NCI-H1417 treated with DMSO at 0.1 percent for 48 hours (cell line): ENCODE measurements around the gene MYO3B.

Experiments
- DNase-seq: peaks from one replicate; lab custom pipeline; 2025; lab: John Stamatoyannopoulos, UW

The MYO3B gene

GRCh38 chr2:170305711-170306110 is 127.8 kb downstream of the MYO3B start:
- DNase-seq, result no peak

DNA sequence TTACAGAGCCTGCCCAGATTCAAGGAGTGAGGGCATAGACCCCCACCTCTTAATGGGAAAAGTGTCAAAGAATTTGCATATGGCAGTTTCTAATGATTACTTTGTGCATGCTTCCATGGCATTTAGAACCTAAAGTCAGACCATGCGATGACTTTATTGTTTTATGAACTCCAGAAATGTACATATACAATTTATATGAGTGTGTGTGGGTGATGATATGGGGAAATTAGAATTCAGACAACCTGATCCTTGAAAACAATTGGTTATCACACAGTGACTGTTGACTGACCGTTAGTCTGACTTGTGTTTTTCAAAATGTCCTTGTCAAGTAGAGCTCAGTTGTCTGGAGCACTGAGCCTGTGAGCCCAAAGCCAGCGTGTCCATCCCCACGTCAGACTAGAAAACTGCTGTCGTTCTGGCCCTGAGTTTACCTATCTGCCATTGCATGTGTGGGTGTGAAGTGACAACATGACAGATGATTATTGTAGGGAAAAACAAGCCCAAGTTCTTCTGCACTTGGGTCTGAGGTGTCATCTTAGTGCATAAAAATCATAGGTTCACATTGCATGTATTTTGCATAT is 128.4 kb downstream of the MYO3B start:
- no peak for DNase-seq

GRCh38 chr2:170307052-170307451 is 129.1 kb downstream of the MYO3B start:
- no peak for DNase-seq

GRCh38 chr2:170307555-170308351 is 129.8 kb downstream of the MYO3B start:
- DNase-seq, result no peak

DNA sequence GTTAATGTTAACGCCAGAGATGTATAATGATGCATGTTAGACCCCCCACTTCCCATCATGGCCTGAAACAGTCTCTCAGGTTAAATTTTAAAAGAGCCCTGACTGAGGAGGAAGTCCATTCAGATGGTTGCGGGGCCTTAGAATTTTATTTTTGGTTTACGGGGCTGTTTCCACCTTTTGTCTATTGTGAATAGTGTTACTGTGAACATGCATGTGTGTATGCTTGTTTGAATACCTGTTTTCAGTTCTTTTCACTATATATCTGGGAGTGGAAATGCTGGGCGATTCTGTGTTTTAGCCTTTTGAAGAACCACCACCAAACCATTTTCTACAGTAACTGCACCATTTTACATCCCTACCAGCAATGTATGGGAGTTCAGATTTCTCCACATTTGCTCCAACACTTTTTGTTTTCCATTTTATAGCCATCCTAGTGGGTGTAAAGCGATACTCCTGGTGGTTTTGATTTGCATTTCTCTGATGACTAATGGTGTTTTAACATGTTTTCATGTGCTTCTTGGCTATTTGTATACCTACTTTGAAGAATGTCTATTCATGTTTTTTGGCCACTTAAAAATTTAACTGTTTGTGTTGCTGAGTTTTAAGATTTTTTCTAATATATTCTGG is 133.0 kb downstream of the MYO3B start:
- DNase-seq, result no peak

DNA sequence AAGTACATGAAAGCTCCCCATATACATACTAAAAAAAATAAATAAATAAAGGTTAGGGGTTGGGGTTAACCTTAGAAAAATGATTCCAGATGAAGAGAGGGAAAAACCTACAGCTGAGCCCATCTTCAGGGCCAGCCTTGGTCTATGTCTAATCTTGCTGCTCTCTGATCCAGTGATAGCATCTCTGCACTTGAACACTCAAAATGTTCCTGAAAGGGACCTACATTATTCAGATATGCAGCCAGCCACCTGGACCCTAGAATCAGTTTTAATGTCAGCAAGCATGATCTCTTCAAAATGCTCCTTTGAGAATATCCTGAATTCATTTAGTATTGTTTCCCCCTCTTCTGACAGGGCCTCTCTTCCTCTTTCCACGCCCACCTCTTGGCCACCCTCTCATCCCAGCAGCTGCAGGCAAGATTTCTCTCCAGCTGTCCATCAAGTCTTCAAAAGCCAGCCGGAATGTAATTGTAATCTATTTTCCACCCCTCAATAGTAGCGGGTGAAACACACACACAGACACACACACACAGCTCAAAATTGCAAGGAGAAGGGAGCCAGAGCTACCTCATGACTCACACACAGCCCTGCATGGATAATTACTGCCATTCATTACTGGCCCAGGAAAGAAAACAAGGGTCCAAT is 135.5 kb downstream of the MYO3B start:
- DNase-seq, result no peak

DNA sequence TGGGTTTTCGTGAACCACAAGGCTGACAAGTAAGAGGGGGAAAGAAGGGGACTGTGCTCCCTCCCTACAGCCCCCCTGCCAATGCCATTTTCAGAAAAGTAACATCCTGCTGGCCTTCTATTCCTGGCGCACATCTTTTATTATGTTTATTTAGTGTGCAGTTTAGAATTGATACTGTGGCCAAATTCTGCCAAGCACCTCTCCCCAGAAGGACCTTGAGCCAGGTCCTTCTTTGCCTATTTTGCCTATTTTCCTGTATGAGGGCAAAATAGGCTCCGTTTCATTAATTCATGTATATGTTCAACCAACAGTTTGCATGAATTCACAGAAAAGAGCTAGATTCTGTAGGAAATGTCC is 136.0 kb downstream of the MYO3B start:
- no peak for DNase-seq

- DNase-seq, result no peak
Observed at GRCh38 chr2:170314744-170315447, 136.9 kb downstream of the MYO3B start.

DNA sequence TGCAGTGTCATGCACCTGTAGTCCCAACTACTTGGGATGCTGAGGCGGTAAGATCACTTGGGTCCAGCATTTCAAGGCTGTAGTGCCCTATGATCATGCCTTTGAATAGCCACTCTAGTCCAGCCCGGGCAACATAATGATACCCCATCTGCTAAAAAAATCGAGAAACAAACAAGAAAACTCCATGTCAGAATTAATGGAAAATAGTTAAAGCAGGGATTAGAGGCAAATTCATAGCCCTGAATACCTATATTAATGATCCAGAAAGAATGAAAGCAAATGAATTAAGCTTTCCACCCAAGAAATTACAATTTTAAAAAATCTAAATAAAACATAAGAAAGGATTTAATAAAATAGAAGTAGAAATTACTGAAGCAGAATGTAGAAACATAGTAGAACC is 143.0 kb downstream of the MYO3B start:
- no peak for DNase-seq

DNA sequence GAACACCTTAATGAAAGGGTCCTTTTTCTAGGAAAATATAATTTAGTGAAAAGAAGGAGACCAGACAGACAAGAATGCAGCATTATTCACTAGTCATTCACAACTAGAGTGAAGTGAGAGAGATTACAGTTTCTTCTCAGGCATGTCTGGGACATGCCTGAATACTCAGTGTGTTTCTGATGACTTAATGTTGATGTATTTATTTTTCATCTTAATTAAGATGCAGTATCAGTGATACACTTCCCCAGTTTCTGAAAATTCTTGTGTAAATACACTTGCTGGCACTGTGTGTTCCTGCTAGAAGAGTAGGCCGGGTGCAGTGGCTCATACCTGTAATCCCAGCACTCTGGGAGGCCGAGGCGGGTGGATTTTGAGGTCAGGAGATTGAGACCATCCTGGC is 143.6 kb downstream of the MYO3B start:
- no peak for DNase-seq

- no peak for DNase-seq
Observed at GRCh38 chr2:170322140-170322766, 144.3 kb downstream of the MYO3B start.

GRCh38 chr2:170323743-170324142 is 145.8 kb downstream of the MYO3B start:
- DNase-seq, result no peak

- DNase-seq, result no peak
Observed at GRCh38 chr2:170324640-170325046, 146.7 kb downstream of the MYO3B start.

- DNase-seq, result no peak
Observed at GRCh38 chr2:170330881-170331280, 152.9 kb downstream of the MYO3B start.

- DNase-seq, result no peak
Observed at GRCh38 chr2:170332676-170333402, 154.9 kb downstream of the MYO3B start.

GRCh38 chr2:170335351-170335750 is 157.4 kb downstream of the MYO3B start:
- no peak for DNase-seq

DNA sequence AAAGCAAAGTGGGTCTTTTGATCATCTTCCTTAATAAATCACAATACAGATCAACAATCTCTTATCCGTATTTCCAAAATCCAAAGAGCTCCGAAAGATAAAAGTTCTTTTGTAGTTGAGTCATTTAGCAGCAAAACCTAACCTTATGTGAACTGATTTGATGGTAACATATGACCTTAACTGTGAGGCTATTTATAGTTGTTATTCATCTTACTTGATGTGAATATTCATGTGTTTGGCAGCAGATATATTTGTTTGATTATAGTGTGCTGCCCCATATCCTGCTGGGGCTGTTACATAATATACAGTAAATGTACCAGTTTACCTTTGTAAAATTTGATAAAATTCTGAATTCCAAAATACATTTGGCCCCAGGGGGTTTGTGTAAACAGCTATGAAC is 158.5 kb downstream of the MYO3B start:
- DNase-seq, result no peak

GRCh38 chr2:170336916-170337315 is 159.0 kb downstream of the MYO3B start:
- no peak for DNase-seq

DNA sequence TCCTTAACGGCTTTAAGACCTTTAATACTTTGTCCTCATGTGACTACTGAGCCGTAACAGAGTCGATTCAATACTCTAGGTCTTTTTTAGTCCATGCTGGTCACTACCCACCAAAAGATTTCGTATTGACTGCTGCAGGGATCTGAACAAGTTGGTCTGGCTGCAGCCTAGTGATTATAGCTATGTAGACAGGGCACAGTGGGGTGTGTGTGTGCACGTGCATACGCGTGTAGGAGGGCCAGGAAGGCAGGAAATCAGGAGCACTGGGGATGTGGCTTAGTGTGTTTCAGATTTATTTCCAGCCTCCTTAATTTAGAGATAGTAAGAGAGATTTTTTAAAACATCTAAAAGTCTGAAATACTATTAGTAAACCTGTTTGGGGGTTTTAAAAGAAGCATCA is 161.4 kb downstream of the MYO3B start:
- no peak for DNase-seq

DNA sequence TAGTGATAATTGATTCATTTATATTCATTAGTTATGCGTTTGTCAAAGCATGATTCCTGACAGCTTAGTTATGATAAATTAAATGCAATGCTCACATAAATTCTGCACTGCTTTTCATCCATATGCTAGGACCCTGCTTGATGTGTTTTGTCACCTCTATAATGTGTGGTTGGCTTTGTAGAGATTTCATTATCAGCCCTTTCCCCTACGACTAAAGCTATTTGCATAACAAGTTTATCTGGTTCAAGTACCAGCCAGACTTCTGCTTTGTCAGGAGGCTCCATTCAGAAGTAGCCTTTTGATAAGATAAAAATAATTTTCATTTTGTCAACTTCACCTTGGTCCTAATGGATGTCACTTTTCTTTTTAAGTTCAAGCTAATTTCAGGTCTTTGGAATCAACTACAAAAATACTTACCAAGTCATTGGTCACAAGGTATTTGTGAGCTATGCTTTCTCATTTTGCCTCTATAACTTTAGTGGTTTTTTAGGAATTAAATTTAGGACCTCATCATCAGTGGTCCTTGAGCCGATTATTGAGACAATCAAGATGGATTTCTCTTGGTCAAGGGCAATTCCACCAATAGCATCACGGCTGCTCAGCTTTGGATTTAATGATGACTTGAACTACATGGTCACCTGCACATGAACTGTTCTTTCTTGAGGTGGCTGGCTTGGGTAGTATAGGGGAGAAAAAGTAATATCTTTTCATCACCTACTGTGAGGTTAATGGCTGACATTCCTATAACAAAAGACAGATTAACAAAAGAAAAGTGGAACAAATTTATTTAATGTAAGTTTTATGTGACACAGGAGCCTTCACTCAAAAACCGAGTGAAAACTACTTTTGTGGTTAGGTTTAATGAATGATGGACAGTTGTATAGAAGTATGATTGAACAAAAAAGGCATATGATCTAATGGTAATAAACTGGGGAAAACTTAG is 162.1 kb downstream of the MYO3B start:
- no peak for DNase-seq
